HT1080 (cell line): ENCODE results near the gene CAMK2G. TPM values are rescaled to one million over a fixed set of nuclear protein-coding genes. Genes with fewer than 3 reads are reported as not detected.
A peak's percentile ranks its signal among the peaks of the same experiment; 100 is the strongest.

Experiments used
- DNase-seq: peaks from one replicate; pipeline ENCODE4 v3.0.0-alpha.2; 2015; ENCODE audit warnings: low read depth
- total RNA-seq: library from RNA; depleted of rRNA; stranded (reverse); fragments of >200 nt; shearing (Covaris generic); gene quantifications from 2 replicates; pipeline ENCODE4 v1.2.3, GENCODE V29; 2014

The CAMK2G gene
- total RNA-seq, 1 experiment from 2014 or later, result 32.4 TPM

GRCh38 chr10:73884017-73884416, 9.7 kb upstream of the CAMK2G start:
- DNase-seq, result no peak

- DNase-seq, result peak; percentile 52
Measured at GRCh38 chr10:73881221-73881919, 7.0 kb upstream of the CAMK2G start.

- peak; percentile 90 for DNase-seq
Measured at GRCh38 chr10:73879296-73880173, 5.2 kb upstream of the CAMK2G start.

- DNase-seq, result no peak
Measured at GRCh38 chr10:73878365-73878764, 4.0 kb upstream of the CAMK2G start.

- DNase-seq, result no peak
Measured at GRCh38 chr10:73877533-73878160, 3.3 kb upstream of the CAMK2G start.

- DNase-seq, result peak; percentile 66
Measured at GRCh38 chr10:73876971-73877370, 2.6 kb upstream of the CAMK2G start.

- DNase-seq, result no peak
Measured at GRCh38 chr10:73876566-73876965, 2.2 kb upstream of the CAMK2G start.

- DNase-seq, result no peak
Measured at GRCh38 chr10:73876157-73876556, 1.8 kb upstream of the CAMK2G start.

- DNase-seq, result no peak
Measured at GRCh38 chr10:73875139-73875475, 752 bp upstream of the CAMK2G start.

GRCh38 chr10:73873838-73874215, 528 bp downstream of the CAMK2G start:
- no peak for DNase-seq

- DNase-seq, result no peak
Measured at GRCh38 chr10:73873142-73873837, 1.1 kb downstream of the CAMK2G start.

- no peak for DNase-seq
Measured at GRCh38 chr10:73872190-73872710, 2.1 kb downstream of the CAMK2G start.

GRCh38 chr10:73871295-73872189, 2.8 kb downstream of the CAMK2G start:
- DNase-seq, result no peak

- no peak for DNase-seq
Measured at GRCh38 chr10:73868655-73869195, 5.6 kb downstream of the CAMK2G start.

GRCh38 chr10:73867871-73868631, 6.3 kb downstream of the CAMK2G start:
- DNase-seq, result no peak

GRCh38 chr10:73867126-73867807, 7.1 kb downstream of the CAMK2G start:
- no peak for DNase-seq

GRCh38 chr10:73866621-73867020, 7.7 kb downstream of the CAMK2G start:
- DNase-seq, result no peak
